Epithelial cell of esophagus (primary cell): Measurements from ENCODE around the gene CHMP6.

Experiments
- DNase-seq: peaks from one replicate; pipeline ENCODE4 v3.0.0; 2010; ENCODE audit warnings: low read depth
- H3K4me3 ChIP-seq: 2 replicates; pipeline ENCODE4 v1.5.1; 2011; ENCODE audit warnings: mild to moderate bottlenecking, low read length, control low read depth
- TF ChIP-seq, protein P1 (sequence below): IDR thresholded peaks from 2 replicates; pipeline ENCODE4 v1.5.1; 2011; ENCODE audit warnings: low read depth, mild to moderate bottlenecking, low read length, control low read depth, inconsistent platforms; ENCODE audit not compliant: insufficient read depth; ENCODE audit errors: missing control alignments

The CHMP6 gene

DNA sequence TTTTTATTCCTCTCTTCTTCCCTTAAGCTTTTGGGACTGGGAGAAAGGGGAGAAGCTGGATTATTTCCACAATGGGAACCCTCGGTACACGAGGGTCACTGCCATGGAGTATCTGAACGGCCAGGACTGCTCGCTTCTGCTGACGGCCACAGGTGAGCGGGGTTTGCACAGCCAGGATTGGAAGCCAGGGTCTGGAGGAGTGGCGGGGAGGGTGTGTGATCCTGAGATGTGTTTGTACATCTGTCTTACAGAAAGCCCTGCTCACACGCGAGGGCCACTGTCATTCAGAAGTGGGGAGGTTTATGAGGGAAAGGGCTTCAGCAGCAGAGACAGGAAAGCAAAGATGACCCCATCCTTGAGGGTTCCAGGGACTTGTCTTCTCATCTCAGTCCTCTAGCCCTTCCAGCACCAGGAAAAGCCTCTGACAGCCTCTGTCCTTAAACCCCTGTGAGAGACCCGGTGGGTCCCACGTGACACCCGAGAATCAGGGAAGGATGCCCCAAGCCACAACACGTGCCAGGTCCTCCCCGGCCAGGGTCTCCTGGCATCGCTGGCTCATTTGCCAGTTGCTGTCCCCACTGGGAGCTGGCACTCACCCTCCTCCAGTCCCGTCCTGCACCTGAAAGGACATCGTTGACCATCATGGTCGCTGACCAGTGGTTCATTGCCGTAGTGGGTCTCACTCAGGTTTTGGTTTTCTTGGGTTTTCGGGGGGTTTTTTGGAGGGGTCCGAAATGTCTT is 44.3 kb upstream of the CHMP6 start:
- TF ChIP-seq, protein P1, sequence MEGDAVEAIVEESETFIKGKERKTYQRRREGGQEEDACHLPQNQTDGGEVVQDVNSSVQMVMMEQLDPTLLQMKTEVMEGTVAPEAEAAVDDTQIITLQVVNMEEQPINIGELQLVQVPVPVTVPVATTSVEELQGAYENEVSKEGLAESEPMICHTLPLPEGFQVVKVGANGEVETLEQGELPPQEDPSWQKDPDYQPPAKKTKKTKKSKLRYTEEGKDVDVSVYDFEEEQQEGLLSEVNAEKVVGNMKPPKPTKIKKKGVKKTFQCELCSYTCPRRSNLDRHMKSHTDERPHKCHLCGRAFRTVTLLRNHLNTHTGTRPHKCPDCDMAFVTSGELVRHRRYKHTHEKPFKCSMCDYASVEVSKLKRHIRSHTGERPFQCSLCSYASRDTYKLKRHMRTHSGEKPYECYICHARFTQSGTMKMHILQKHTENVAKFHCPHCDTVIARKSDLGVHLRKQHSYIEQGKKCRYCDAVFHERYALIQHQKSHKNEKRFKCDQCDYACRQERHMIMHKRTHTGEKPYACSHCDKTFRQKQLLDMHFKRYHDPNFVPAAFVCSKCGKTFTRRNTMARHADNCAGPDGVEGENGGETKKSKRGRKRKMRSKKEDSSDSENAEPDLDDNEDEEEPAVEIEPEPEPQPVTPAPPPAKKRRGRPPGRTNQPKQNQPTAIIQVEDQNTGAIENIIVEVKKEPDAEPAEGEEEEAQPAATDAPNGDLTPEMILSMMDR = no peak
- no peak overlapping the region for H3K4me3 ChIP-seq
- DNase-seq = no peak

DNA sequence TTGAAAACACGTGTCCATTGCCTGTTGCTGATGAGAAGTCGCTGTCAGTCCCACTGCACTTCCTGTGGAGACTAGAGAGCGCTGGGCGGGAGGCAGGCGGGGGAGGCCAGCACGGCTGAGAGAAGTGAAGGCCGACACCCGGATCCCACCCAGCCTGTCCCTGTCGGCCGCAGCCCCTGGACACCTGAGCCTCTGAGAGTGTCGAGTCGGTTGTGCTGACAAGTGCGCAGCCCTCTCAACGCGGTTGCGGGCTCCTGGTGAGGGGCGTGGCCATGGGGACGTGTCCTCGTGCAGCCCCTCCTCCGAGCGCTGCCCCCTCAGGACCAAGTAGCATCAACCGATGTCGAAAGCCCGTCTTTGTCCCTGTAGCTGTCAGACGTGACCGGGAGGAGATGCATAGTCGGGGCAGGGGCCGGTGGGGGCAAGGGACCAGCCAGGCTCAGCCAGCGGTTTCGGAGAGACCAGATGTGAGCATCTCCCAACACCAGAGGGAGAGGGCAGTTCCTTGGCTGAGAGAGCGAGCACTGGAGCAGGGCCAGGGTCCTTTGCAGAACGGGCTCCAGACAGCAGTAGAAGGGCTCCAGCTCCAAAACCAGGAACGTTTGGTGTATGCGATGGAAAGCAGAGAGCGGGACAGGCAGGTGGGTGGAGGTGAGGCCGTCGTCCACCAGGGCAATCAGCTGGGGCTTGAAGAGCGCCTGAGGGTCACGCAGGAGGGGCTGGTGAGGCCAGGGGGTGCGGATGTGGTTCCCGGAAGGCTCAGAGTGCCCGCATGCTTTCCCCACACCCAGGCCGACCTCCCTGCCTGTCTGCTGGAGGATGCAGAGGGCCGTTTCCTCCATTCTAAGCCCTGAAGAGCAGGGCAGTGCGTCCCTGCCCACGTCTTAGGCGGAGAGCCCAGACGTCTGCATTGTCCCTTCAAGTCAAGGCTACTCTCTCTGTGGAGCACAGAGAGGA is 43.3 kb upstream of the CHMP6 start:
- DNase-seq = no peak
- H3K4me3 ChIP-seq = no peak overlapping the region
- TF ChIP-seq, protein P1 = no peak

DNA sequence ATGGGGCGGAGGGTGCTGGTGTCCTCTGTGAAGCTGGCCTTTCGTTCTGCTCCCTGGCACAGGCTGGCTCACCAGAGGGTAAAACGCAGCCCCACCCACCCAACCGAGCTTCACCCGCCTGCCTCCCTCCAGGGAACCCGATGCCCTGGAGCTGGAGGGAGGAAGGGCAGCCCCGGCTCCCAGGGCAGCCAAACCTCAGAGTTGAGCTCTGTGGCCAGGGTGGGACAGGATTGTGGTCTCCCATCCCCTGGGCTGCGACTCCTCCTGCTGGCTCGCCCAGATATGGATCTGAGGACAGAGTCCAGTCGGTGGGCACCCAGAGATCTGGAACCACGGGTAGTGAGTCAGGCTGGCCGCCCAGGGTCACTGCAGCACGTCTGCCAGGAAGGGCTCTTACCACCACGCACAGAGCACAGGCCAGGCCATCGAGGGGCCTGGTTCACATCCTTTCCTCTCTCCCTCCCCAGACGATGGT is 42.6 kb upstream of the CHMP6 start:
- H3K4me3 ChIP-seq = no peak overlapping the region
- DNase-seq = no peak
- TF ChIP-seq, protein P1 = no peak

DNA sequence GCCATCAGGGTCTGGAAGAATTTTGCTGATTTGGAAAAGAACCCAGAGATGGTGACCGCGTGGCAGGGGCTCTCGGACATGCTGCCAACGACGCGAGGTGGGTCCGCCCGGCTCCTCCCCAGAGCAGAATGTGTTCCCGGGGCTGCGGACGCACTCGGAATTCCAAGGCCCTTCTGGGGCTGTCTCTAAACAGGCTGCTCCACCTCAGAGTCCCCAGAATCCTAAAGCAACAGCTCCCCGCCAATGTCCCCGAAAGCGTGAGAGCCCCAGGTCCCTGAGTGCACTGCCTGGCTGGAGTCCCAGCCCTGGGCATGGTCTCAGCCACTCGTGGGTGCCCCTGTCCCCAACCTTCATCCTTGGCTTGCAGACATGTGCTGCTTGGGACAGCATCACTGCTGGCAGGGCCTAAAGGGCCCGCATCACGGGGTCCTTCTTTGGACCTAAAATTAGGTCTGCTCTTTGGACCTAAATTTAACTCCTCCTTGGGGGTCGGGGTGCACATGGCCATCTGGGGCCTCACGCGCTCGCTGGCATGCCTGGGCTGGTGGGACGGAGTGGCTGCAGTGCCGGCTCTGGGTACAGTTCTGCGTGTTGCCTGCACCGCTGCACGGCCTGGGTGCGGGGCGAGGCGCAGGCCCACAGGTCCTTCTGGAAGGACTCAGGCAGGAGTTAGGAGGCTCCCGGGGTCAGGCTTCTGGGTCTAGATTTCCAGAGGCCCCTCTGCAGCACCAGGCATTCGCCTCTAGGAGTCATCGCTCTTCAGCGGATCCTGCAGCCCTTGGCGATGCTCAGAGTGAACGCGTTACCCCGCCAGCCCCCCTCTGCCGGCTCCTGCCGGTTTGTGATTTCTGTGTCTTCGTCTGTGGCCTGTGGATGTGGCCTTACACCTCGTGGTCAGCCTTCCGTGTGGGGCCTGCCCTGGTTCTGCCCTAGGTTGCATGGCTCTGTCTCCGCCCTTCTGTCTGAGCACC is 41.9 kb upstream of the CHMP6 start:
- no peak for DNase-seq
- no peak overlapping the region for H3K4me3 ChIP-seq
- TF ChIP-seq, protein P1 = no peak

DNA sequence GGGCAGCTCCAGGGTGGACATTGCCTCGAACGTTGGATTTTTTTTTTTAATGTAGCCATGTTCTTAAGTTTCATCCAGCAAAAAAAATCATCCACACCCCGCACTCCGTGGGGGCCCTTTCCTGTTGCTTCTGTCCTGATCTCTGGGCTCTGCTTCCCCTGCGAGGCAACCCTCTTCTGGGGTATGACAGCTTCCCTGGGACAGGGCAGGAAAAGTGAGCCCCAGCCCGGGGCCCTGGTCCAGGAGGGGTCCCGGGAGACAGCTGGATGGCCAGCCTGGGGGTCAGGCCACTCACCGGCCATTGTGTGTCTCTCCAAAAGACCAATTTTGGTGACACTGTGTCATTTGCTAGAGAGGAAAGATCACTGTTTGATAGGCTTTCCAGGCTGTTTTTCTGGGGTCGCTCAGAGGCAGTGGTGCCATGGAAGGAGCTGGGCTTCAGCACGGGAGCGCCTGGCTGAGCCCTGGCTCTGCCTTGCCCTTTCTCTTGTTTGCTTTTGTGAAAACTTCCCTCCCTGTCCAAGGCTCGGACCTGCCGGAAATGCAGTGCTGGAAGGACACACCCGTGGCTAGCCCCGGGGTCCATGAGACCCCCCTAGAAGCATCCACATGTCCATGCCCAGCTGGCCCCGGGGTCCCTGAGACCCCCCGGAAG is 41.0 kb upstream of the CHMP6 start:
- DNase-seq = no peak
- TF ChIP-seq, protein P1 = no peak
- no peak overlapping the region for H3K4me3 ChIP-seq
